HCT116 (cell line): ENCODE data around the gene KLHDC9. TPM values are rescaled to one million over a fixed set of nuclear protein-coding genes. Genes with fewer than 3 reads are reported as not detected.

ENCODE experiments used
- ATAC-seq: fragments of 200-7000 bp; cut with Tn5 transposase; 2 replicates; pipeline ENCODE4 v1.9.1; 2020; ENCODE audit warnings: mild to moderate bottlenecking, moderate library complexity
- BruUV-seq: library from RNA; stranded (reverse); fragments of 400-500 nt; replicated peaks from 2 replicates; lab custom pipeline; 2021; lab: Mats Ljungman, UMichigan
- CTCF ChIA-PET: fragments of 300-600 bp; sonication (Branson Sonifier 250); formaldehyde crosslinking; loops from one replicate; lab custom pipeline; 2021; ENCODE audit warnings: antibody characterized with exemption; lab: Charles Lee
- POLR2A ChIA-PET: fragments of 300-600, 350-600 bp; sonication (Branson Sonifier 250); formaldehyde crosslinking; loops from one replicate; lab custom pipeline; 2021; ENCODE audit warnings: antibody characterized with exemption; lab: Charles Lee
- RAD21 ChIA-PET, 2 experiments: fragments of 300-600 bp; sonication (Branson Sonifier 250); formaldehyde crosslinking; loops; one replicate each; lab custom pipeline; 2023; ENCODE audit warnings: low total read pairs in 2 of 2; ENCODE audit not compliant: uncharacterized antibody in 2 of 2, unreplicated experiment in 2 of 2, low non-redundant PET in 1 of 2; lab: Charles Lee
- DNase-seq: peaks from one replicate; pipeline ENCODE4 v3.0.0-alpha.2; 2010; ENCODE audit warnings: low read depth, low spot score
- H2AFZ ChIP-seq: fragments of 200-600 bp; shearing (Covaris generic), sonication (generic); 2 replicates; pipeline ENCODE4 v1.6.1; 2017; ENCODE audit warnings: low read depth, mixed run types, mixed read lengths, antibody characterized with exemption, low read length; ENCODE audit not compliant: poor library complexity, severe bottlenecking
- H3K27ac ChIP-seq: 2 replicates; pipeline ENCODE4 v1.5.1; 2012; ENCODE audit warnings: low read depth, low read length
- H3K27me3 ChIP-seq: fragments of 200-600 bp; sonication (generic); 2 replicates; pipeline ENCODE4 v1.6.1; 2016; ENCODE audit warnings: mixed run types, low read length, mixed read lengths; ENCODE audit not compliant: insufficient read depth
- H3K36me3 ChIP-seq, 2 experiments: fragments of 200-500 bp in 1 of 2; fragments of 200-600 bp in 1 of 2; sonication (Bioruptor generic) in 1 of 2; sonication (generic) in 1 of 2; 2 replicates each; pipeline versions ENCODE4 v1.5.1 to v1.6.1; 2014 to 2016; ENCODE audit warnings: low read length in 2 of 2, inconsistent platforms in 1 of 2, mixed read lengths in 1 of 2, mixed run types in 1 of 2; ENCODE audit not compliant: insufficient read depth in 2 of 2, control insufficient read depth in 1 of 2
- H3K4me1 ChIP-seq, 2 experiments: fragments of 200-600 bp in 1 of 2; sonication (generic) in 1 of 2; 2 replicates each; pipeline versions ENCODE4 v1.5.1 to v1.6.1; 2012 to 2017; ENCODE audit warnings: low read length in 2 of 2, inconsistent platforms in 1 of 2, mild to moderate bottlenecking in 1 of 2, mixed read lengths in 1 of 2, mixed run types in 1 of 2, moderate library complexity in 1 of 2; ENCODE audit not compliant: insufficient read depth in 2 of 2, control insufficient read depth in 1 of 2
- H3K4me2 ChIP-seq: fragments of 200-600 bp; sonication (generic); 2 replicates; pipeline ENCODE4 v1.6.1; 2017; ENCODE audit warnings: mixed run types, low read length, mixed read lengths
- H3K4me3 ChIP-seq, 2 experiments: fragments of 200-600 bp in 1 of 2; sonication (generic) in 1 of 2; replicated peaks in 1 of 2; 2 replicates each; pipeline ENCODE4 v1.5.1; 2011 to 2016; ENCODE audit warnings: low read length in 2 of 2, control low read depth in 1 of 2, low read depth in 1 of 2, mild to moderate bottlenecking in 1 of 2, mixed read lengths in 1 of 2, mixed run types in 1 of 2
- H3K79me2 ChIP-seq: fragments of 200-600 bp; sonication (generic); 2 replicates; pipeline ENCODE4 v1.6.1; 2017; ENCODE audit warnings: mild to moderate bottlenecking, mixed run types, low read length, moderate library complexity, mixed read lengths; ENCODE audit not compliant: insufficient read depth
- H3K9ac ChIP-seq: fragments of 200-600 bp; sonication (generic); 2 replicates; pipeline ENCODE4 v1.6.1; 2016; ENCODE audit warnings: low read length, mixed read lengths
- H3K9me2 ChIP-seq: fragments of 200-600 bp; sonication (generic), shearing (Covaris generic); 2 replicates; pipeline ENCODE4 v1.6.1; 2017; ENCODE audit warnings: mixed run types, mild to moderate bottlenecking, moderate library complexity; ENCODE audit not compliant: insufficient read depth
- H3K9me3 ChIP-seq, 2 experiments: fragments of 200-500 bp in 1 of 2; fragments of 200-600 bp in 1 of 2; sonication (Bioruptor generic) in 1 of 2; sonication (generic) in 1 of 2; 2 replicates each; pipeline ENCODE4 v1.6.1; 2014 to 2017; ENCODE audit warnings: low read length in 2 of 2, mixed read lengths in 2 of 2, inconsistent platforms in 1 of 2, low read depth in 1 of 2, mild to moderate bottlenecking in 1 of 2, mixed run types in 1 of 2, moderate library complexity in 1 of 2; ENCODE audit not compliant: control insufficient read depth in 1 of 2, insufficient read depth in 1 of 2
- H4K20me1 ChIP-seq: fragments of 200-600 bp; sonication (generic), shearing (Covaris generic); 2 replicates; pipeline ENCODE4 v1.6.1; 2017; ENCODE audit warnings: mixed run types, mild to moderate bottlenecking, moderate library complexity; ENCODE audit not compliant: insufficient read depth
- CEBPB ChIP-seq: IDR thresholded peaks from 2 replicates; pipeline ENCODE4 v1.6.1; 2012; ENCODE audit warnings: low read depth
- EGR1 ChIP-seq: IDR thresholded peaks from 2 replicates; pipeline ENCODE4 v1.6.1; 2012; ENCODE audit warnings: low read depth
- ELF1 ChIP-seq: IDR thresholded peaks from 2 replicates; pipeline ENCODE4 v1.6.1; 2012; ENCODE audit warnings: low read depth, borderline replicate concordance
- EZH2phosphoT487 ChIP-seq: fragments of 200-600 bp; IDR thresholded peaks from 2 replicates; pipeline ENCODE4 v1.6.1; 2018; ENCODE audit warnings: antibody characterized with exemption, borderline replicate concordance
- JUND ChIP-seq: IDR thresholded peaks from 2 replicates; pipeline ENCODE4 v1.6.1; 2012
- POLR2A ChIP-seq: IDR thresholded peaks from 2 replicates; pipeline ENCODE4 v1.7.0; 2011; ENCODE audit warnings: borderline replicate concordance; ENCODE audit not compliant: insufficient read depth, insufficient read length; ENCODE audit errors: extremely low read depth
- SIN3A ChIP-seq: IDR thresholded peaks from 2 replicates; pipeline ENCODE4 v1.6.1; 2012; ENCODE audit warnings: low read depth
- SRF ChIP-seq: IDR thresholded peaks from 2 replicates; pipeline ENCODE4 v1.6.1; 2012; ENCODE audit warnings: low read depth
- TCF7L2 ChIP-seq: IDR thresholded peaks from 2 replicates; pipeline ENCODE4 v1.7.0; 2011; ENCODE audit warnings: borderline replicate concordance, inconsistent platforms; ENCODE audit not compliant: insufficient read depth, insufficient read length; ENCODE audit errors: extremely low read depth
- YY1 ChIP-seq: IDR thresholded peaks from 2 replicates; pipeline ENCODE4 v1.6.1; 2011; ENCODE audit warnings: low read length, low read depth, moderate library complexity, mild to moderate bottlenecking; ENCODE audit not compliant: insufficient replicate concordance; ENCODE audit errors: extremely low read depth
- ZFX ChIP-seq: fragments of 450-650 bp; IDR thresholded peaks from 2 replicates; pipeline ENCODE4 v1.6.1; 2017
- ZNF274 ChIP-seq: fragments of 200-500 bp; sonication (Bioruptor generic); IDR thresholded peaks from 2 replicates; pipeline ENCODE4 v1.6.1; 2014; ENCODE audit warnings: mild to moderate bottlenecking, low read depth, low read length, inconsistent platforms
- intact Hi-C: fragments of 100-400 bp; cut with micrococcal nuclease; formaldehyde crosslinking; loops from 2 replicates; pipeline ENCODE4 v1.10.0; 2022
- total RNA-seq: library from RNA; stranded (reverse); gene quantifications from one replicate; pipeline ENCODE4 v1.2.1, GENCODE V29; 2021; ENCODE audit not compliant: unreplicated experiment
- TF ChIP-seq, protein P1 (sequence below): IDR thresholded peaks from 2 replicates; pipeline ENCODE4 v1.6.1; 2012
- TF ChIP-seq, protein P2 (sequence below), 3 experiments: fragments of 200-600 bp in 1 of 3; sonication (generic) in 1 of 3; IDR thresholded peaks in 2 of 3; conservative IDR thresholded peaks in 1 of 3; 2 replicates each; pipeline ENCODE4 v1.5.1; 2012 to 2017; ENCODE audit warnings: low read depth in 2 of 3, low read length in 2 of 3, antibody characterized with exemption in 1 of 3, borderline replicate concordance in 1 of 3, control low read depth in 1 of 3, mild to moderate bottlenecking in 1 of 3, mixed read lengths in 1 of 3, mixed run types in 1 of 3, moderate library complexity in 1 of 3; ENCODE audit not compliant: insufficient read depth in 1 of 3
- TF ChIP-seq, protein P3 (sequence below): IDR thresholded peaks from 2 replicates; pipeline ENCODE4 v1.6.1; 2012
- TF ChIP-seq, protein P4 (sequence below): IDR thresholded peaks from 2 replicates; pipeline ENCODE4 v1.6.1; 2012; ENCODE audit warnings: low read depth
- TF ChIP-seq, protein P5 (sequence below): IDR thresholded peaks from 2 replicates; pipeline ENCODE4 v1.6.1; 2011; ENCODE audit warnings: mild to moderate bottlenecking, low read length, moderate library complexity; ENCODE audit not compliant: insufficient replicate concordance; ENCODE audit errors: extremely low read depth

The KLHDC9 gene
- total RNA-seq, 1 experiment from 2014 or later: 1.4 TPM

DNA sequence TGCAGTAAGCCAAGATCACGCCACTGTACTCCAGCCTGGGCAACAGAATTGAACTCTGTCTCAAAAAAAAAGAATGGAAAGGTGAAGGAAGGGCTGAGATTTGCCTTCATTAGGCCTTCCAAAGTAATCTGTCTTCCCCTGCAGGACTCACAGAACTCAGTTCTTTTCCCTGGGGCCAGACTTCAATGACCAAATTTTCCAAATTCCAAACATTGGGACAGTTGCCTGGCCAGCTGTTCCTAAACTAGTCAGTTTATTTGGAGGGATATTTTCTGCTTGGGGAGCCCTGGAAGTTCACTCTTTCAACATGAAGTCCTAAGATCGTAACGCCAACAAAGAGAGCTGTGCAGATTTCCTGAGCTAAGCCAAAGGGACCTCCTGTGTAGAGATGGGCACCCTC is 39.7 kb downstream of the KLHDC9 start:
- H3K4me3 ChIP-seq: no peak overlapping the region
- POLR2A ChIA-PET: no interaction called here
- CTCF ChIA-PET: interaction anchor here (0.9 to 1.4 kb wide), 3 partner anchors 66 to 303 kb away, joined by 3 to 4 read pairs (median 3); no protein-coding TSS in a partner anchor
- H3K9me3 ChIP-seq: no peaks in the 10 kb centered on the region
- no peak overlapping the region for H3K9ac ChIP-seq
- no peak for DNase-seq
- BruUV-seq: no TSS peak
- TF ChIP-seq TCF7L2: no peak
- TF ChIP-seq, protein P1, sequence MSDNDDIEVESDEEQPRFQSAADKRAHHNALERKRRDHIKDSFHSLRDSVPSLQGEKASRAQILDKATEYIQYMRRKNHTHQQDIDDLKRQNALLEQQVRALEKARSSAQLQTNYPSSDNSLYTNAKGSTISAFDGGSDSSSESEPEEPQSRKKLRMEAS: no peak
- TF ChIP-seq, protein P2, sequence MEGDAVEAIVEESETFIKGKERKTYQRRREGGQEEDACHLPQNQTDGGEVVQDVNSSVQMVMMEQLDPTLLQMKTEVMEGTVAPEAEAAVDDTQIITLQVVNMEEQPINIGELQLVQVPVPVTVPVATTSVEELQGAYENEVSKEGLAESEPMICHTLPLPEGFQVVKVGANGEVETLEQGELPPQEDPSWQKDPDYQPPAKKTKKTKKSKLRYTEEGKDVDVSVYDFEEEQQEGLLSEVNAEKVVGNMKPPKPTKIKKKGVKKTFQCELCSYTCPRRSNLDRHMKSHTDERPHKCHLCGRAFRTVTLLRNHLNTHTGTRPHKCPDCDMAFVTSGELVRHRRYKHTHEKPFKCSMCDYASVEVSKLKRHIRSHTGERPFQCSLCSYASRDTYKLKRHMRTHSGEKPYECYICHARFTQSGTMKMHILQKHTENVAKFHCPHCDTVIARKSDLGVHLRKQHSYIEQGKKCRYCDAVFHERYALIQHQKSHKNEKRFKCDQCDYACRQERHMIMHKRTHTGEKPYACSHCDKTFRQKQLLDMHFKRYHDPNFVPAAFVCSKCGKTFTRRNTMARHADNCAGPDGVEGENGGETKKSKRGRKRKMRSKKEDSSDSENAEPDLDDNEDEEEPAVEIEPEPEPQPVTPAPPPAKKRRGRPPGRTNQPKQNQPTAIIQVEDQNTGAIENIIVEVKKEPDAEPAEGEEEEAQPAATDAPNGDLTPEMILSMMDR (IDR thresholded peaks at IDR 0.05 in 2 of 3, conservative IDR thresholded peaks at IDR 0.05 in 1 of 3; ENCODE audit: borderline replicate concordance in 1 of 3, insufficient read depth in 1 of 3, low read depth in 2 of 3, low read length in 2 of 3): no peak
- no peak for TF ChIP-seq JUND
- TF ChIP-seq YY1: no peak
- TF ChIP-seq CEBPB: no peak
- TF ChIP-seq ELF1: no peak
- TF ChIP-seq EGR1: no peak
- TF ChIP-seq SRF: no peak
- TF ChIP-seq ZFX: no peak
- TF ChIP-seq, protein P3, sequence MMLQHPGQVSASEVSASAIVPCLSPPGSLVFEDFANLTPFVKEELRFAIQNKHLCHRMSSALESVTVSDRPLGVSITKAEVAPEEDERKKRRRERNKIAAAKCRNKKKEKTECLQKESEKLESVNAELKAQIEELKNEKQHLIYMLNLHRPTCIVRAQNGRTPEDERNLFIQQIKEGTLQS: no peak
- TF ChIP-seq SIN3A: no peak
- TF ChIP-seq, protein P4, sequence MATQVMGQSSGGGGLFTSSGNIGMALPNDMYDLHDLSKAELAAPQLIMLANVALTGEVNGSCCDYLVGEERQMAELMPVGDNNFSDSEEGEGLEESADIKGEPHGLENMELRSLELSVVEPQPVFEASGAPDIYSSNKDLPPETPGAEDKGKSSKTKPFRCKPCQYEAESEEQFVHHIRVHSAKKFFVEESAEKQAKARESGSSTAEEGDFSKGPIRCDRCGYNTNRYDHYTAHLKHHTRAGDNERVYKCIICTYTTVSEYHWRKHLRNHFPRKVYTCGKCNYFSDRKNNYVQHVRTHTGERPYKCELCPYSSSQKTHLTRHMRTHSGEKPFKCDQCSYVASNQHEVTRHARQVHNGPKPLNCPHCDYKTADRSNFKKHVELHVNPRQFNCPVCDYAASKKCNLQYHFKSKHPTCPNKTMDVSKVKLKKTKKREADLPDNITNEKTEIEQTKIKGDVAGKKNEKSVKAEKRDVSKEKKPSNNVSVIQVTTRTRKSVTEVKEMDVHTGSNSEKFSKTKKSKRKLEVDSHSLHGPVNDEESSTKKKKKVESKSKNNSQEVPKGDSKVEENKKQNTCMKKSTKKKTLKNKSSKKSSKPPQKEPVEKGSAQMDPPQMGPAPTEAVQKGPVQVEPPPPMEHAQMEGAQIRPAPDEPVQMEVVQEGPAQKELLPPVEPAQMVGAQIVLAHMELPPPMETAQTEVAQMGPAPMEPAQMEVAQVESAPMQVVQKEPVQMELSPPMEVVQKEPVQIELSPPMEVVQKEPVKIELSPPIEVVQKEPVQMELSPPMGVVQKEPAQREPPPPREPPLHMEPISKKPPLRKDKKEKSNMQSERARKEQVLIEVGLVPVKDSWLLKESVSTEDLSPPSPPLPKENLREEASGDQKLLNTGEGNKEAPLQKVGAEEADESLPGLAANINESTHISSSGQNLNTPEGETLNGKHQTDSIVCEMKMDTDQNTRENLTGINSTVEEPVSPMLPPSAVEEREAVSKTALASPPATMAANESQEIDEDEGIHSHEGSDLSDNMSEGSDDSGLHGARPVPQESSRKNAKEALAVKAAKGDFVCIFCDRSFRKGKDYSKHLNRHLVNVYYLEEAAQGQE: no peak
- TF ChIP-seq EZH2phosphoT487: no peak
- no peak for TF ChIP-seq ZNF274
- TF ChIP-seq POLR2A: no peak
- TF ChIP-seq, protein P5, sequence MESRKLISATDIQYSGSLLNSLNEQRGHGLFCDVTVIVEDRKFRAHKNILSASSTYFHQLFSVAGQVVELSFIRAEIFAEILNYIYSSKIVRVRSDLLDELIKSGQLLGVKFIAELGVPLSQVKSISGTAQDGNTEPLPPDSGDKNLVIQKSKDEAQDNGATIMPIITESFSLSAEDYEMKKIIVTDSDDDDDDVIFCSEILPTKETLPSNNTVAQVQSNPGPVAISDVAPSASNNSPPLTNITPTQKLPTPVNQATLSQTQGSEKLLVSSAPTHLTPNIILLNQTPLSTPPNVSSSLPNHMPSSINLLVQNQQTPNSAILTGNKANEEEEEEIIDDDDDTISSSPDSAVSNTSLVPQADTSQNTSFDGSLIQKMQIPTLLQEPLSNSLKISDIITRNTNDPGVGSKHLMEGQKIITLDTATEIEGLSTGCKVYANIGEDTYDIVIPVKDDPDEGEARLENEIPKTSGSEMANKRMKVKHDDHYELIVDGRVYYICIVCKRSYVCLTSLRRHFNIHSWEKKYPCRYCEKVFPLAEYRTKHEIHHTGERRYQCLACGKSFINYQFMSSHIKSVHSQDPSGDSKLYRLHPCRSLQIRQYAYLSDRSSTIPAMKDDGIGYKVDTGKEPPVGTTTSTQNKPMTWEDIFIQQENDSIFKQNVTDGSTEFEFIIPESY: no peak
- ATAC-seq: no peak
- intact Hi-C loops: loop anchor here (5.0 kb wide), 1 partner anchor 301 kb away; no protein-coding TSS in a partner anchor
- no peaks in the 10 kb centered on the region for H3K36me3 ChIP-seq
- H3K9me2 ChIP-seq: no peaks in the 10 kb centered on the region
- H3K4me2 ChIP-seq: no peak overlapping the region
- H2AFZ ChIP-seq: no peak overlapping the region
- H3K4me1 ChIP-seq: peaks cover 7 to 9% of the 10 kb centered on the region in 2 experiments; a peak in 2 of 4 replicates
- no peaks in the 10 kb centered on the region for H3K27me3 ChIP-seq
- H4K20me1 ChIP-seq: no peaks in the 10 kb centered on the region
- RAD21 ChIA-PET: no interaction called here
- no peak overlapping the region for H3K27ac ChIP-seq
- H3K79me2 ChIP-seq: peaks cover 15% of the 10 kb centered on the region
